ENCODE measurements around the gene NUDT3.

- TF ChIP-seq ATF3 (IDR thresholded peaks at IDR 0.05) (no peak), JUND (IDR thresholded peaks at IDR 0.05) (no peak), EZH2phosphoT487 (IDR thresholded peaks at IDR 0.05; ENCODE audit: borderline replicate concordance) (no peak), EZH2 (IDR thresholded peaks at IDR 0.05) (no peak), MAX (IDR thresholded peaks at IDR 0.05) (no peak), RAD21 (IDR thresholded peaks at IDR 0.05; ENCODE audit: low read depth) (no peak), CTCF (IDR thresholded peaks at IDR 0.05 in 2 of 3, conservative IDR thresholded peaks at IDR 0.05 in 1 of 3; ENCODE audit: borderline replicate concordance in 1 of 3, insufficient read depth in 1 of 3, low read depth in 2 of 3, low read length in 2 of 3) (no peak), POLR2A (IDR thresholded peaks at IDR 0.05; ENCODE audit: borderline replicate concordance, extremely low read depth, insufficient read depth, insufficient read length) (no peak), CBX3 (IDR thresholded peaks at IDR 0.05; ENCODE audit: low read depth) (no peak), REST (IDR thresholded peaks at IDR 0.05; ENCODE audit: low read depth) (no peak), CEBPB (IDR thresholded peaks at IDR 0.05; ENCODE audit: low read depth) (no peak), SIN3A (IDR thresholded peaks at IDR 0.05; ENCODE audit: low read depth) (no peak), POLR2AphosphoS5 (IDR thresholded peaks at IDR 0.05; ENCODE audit: low read depth, low read length) (no peak), SRF (IDR thresholded peaks at IDR 0.05; ENCODE audit: low read depth) (no peak)
These were observed 107.7 kb downstream of the NUDT3 start for GRCh38 chr6:34284563-34285447.

Data from HCT116 (cell line).